ENCODE results near the gene ASIC3. TPM values are rescaled to one million over a fixed set of nuclear protein-coding genes. Genes with fewer than 3 reads are reported as not detected.

The ASIC3 gene
- total and polyA plus RNA-seq, 3 experiments from 2014 or later, result 2.6 to 3.6 TPM; not detected in 1

DNA sequence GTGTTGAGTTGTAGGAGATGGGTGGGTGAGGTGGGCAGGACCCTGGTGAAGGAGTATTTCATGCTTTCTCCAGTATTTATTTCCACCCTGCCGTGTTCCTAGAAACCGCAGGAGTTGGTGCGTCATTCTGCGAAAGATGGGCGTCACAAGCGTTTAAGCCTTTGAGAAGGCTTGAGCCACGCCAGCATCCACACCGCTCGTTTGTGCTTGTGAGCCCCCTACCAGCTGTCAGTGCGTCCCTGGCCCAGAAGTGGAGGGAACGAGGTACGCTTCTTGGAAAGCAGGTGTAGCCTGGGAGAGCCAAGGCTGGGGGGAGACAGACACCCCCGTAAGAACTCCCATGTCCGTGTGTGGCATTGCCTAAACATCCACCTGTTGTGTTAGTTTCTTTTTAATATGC is 43.7 kb downstream of the ASIC3 start:
- H3K27ac ChIP-seq (ENCODE audit: low read depth, low read length), result no peak overlapping the region
- H3K9me3 ChIP-seq (ENCODE audit: low read length), result no peaks in the 10 kb centered on the region
- no peak for DNase-seq
- H3K4me3 Mint-ChIP-seq, result peak overlapping the region in 1 of 7 donors; percentile 3
- ChIA-PET POLR2A (no interaction called here), CTCF (interaction anchor here (0.9 to 1.4 kb wide), 2 partner anchors 19 to 32 kb away, joined by 3 to 5 read pairs; no protein-coding TSS in a partner anchor)
- peaks cover 20% of the 10 kb centered on the region for H3K4me1 ChIP-seq (ENCODE audit: insufficient read depth, low read length)
- H3K36me3 ChIP-seq (ENCODE audit: insufficient read depth, low read length), result no peaks in the 10 kb centered on the region
- peak overlapping the region in 1 of 8 donors; percentile 46 for H3K27ac Mint-ChIP-seq
- H3K9me3 Mint-ChIP-seq, result no peaks in the 10 kb centered on the region
- H3K4me1 Mint-ChIP-seq, result peaks cover 10 to 17% (median 15%) of the 10 kb centered on the region in 3 donors
- H3K27me3 ChIP-seq (ENCODE audit: insufficient read depth, low read length, poor library complexity, severe bottlenecking), result no peaks in the 10 kb centered on the region
- peaks cover 0 to 8% of the 10 kb centered on the region in 2 donors for H3K27me3 Mint-ChIP-seq
- no peaks in the 10 kb centered on the region for H3K36me3 Mint-ChIP-seq
- H3K4me3 ChIP-seq (ENCODE audit: low read length), result no peak overlapping the region

DNA sequence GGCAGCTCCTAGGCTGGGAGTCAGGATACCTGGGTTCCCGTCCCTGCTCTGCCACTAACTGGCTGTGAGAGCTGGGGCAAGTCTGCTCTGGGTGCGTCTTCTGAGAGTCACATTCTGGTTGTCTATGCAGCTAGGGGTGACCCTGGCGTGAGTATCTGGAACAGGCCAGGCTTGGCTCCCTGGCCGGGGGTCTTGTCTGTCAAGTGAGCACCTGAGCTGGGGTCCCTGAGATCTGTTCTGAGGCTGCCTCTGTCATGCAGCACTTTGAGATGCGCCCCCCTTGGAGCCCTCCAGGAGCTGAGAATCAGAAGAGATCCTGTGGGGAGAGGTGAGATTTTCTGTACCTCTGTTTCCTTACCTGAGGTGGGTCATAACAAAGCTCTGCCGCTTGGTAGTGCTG is 45.4 kb downstream of the ASIC3 start:
- Histone ChIP-seq H3K36me3 (ENCODE audit: insufficient read depth, low read length) (no peaks in the 10 kb centered on the region), H3K4me1 (ENCODE audit: insufficient read depth, low read length) (peaks cover 6% of the 10 kb centered on the region), H3K27me3 (ENCODE audit: insufficient read depth, low read length, poor library complexity, severe bottlenecking) (no peaks in the 10 kb centered on the region), H3K4me3 (ENCODE audit: low read length) (no peak overlapping the region), H3K27ac (ENCODE audit: low read depth, low read length) (no peak overlapping the region), H3K9me3 (ENCODE audit: low read length) (no peaks in the 10 kb centered on the region)
- POLR2A ChIA-PET, result no interaction called here
- H3K4me1 Mint-ChIP-seq, result peaks cover 5 to 9% (median 9%) of the 10 kb centered on the region in 3 donors
- peak overlapping the region in 1 of 8 donors; percentile 36 for H3K27ac Mint-ChIP-seq
- H3K27me3 Mint-ChIP-seq, result peaks cover 0 to 1% of the 10 kb centered on the region in 2 donors
- DNase-seq, result no peak
- CTCF ChIA-PET, result interaction anchor here (0.8 to 1.3 kb wide), 5 partner anchors 9 to 77 kb away, joined by 3 to 4 read pairs (median 3); no protein-coding TSS in a partner anchor
- H3K4me3 Mint-ChIP-seq, result no peak overlapping the region
- H3K9me3 Mint-ChIP-seq, result no peaks in the 10 kb centered on the region
- no peaks in the 10 kb centered on the region for H3K36me3 Mint-ChIP-seq

DNA sequence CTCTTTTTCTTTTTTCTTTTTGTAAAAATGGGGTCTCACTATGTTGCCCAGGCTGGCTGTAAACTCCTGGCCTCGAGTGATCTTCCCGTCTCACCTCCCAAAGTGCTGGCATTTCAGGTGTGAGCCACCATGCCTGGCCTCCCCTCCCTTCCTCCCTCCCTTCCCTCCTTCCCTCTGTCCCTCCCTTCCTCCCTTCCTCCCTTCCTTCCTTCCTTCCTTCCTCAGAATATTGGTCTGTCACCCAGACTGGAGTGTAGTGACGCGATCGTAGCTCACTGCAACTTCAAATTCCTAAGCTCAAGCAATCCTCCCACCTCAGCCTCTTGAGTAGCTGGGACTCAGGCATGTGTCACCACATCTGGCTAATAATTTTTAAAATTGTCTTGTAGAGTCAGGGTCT is 46.3 kb downstream of the ASIC3 start:
- CTCF ChIA-PET, result interaction anchor here (0.7 to 1.3 kb wide), 5 partner anchors 10 to 132 kb away, joined by 3 to 4 read pairs (median 3); partner anchors contain the start of gene ABCB8
- no peak overlapping the region for H3K27ac ChIP-seq (ENCODE audit: low read depth, low read length)
- H3K4me1 ChIP-seq (ENCODE audit: insufficient read depth, low read length), result no peaks in the 10 kb centered on the region
- Mint-ChIP-seq H3K27me3 (no peaks in the 10 kb centered on the region), H3K27ac (no peak overlapping the region), H3K4me3 (no peak overlapping the region), H3K9me3 (no peaks in the 10 kb centered on the region), H3K4me1 (peaks cover 0 to 3% (median under 1%) of the 10 kb centered on the region in 3 donors), H3K36me3 (no peaks in the 10 kb centered on the region)
- no peak for DNase-seq
- H3K4me3 ChIP-seq (ENCODE audit: low read length), result no peak overlapping the region
- no peaks in the 10 kb centered on the region for H3K36me3 ChIP-seq (ENCODE audit: insufficient read depth, low read length)
- H3K27me3 ChIP-seq (ENCODE audit: insufficient read depth, low read length, poor library complexity, severe bottlenecking), result no peaks in the 10 kb centered on the region
- POLR2A ChIA-PET, result no interaction called here
- H3K9me3 ChIP-seq (ENCODE audit: low read length), result no peaks in the 10 kb centered on the region

DNA sequence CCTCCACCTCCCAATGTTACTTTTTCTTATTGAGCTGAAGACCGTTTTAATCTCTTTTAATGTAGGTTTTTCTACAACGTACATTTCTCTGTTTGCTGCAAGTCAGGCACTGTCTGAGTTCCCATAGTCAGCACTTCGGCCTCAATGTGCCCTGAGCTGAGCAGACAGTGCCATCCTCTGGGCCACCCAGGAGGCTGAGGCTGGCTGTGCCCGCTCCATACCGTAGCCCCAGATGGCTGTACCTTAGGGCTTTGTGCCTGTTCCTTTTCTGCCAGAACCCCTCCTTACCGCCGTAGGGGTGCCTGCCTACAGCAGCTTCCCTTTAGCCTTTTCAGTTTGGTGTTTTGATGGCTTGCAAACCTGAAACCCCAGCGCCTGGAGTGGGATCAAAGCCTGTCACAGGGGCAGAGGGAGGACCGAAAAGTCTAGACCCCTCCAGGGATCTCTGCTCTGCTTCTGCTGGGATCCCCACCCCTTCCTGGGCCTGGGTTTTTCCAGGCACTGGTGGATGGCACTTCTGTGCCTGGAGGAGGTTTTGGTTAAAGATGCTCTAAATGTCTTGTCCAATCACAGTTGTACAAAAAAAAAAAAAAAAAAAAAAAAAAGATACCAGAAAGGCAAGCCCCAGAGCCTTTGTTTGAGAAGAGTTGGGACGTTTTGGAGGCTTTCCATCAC is 46.9 kb downstream of the ASIC3 start:
- H3K4me1 Mint-ChIP-seq, result peaks cover 0 to 1% (median 0%) of the 10 kb centered on the region in 3 donors
- Histone ChIP-seq H3K4me3 (ENCODE audit: low read length) (no peak overlapping the region), H3K27ac (ENCODE audit: low read depth, low read length) (no peak overlapping the region), H3K36me3 (ENCODE audit: insufficient read depth, low read length) (no peaks in the 10 kb centered on the region), H3K9me3 (ENCODE audit: low read length) (no peaks in the 10 kb centered on the region), H3K4me1 (ENCODE audit: insufficient read depth, low read length) (no peaks in the 10 kb centered on the region), H3K27me3 (ENCODE audit: insufficient read depth, low read length, poor library complexity, severe bottlenecking) (no peaks in the 10 kb centered on the region)
- DNase-seq, result no peak
- no peaks in the 10 kb centered on the region for H3K36me3 Mint-ChIP-seq
- POLR2A ChIA-PET, result interaction anchor here (1.3 kb wide), 1 partner anchor 15 kb away, joined by 3 read pairs; the partner anchor contains the start of gene FASTK
- H3K9me3 Mint-ChIP-seq, result no peaks in the 10 kb centered on the region
- no peak overlapping the region for H3K4me3 Mint-ChIP-seq
- CTCF ChIA-PET, result interaction anchor here (0.7 to 1.3 kb wide), 5 partner anchors 16 to 133 kb away, joined by 3 to 4 read pairs (median 3); partner anchors contain the start of gene ABCB8
- H3K27ac Mint-ChIP-seq, result no peak overlapping the region
- no peaks in the 10 kb centered on the region for H3K27me3 Mint-ChIP-seq

DNA sequence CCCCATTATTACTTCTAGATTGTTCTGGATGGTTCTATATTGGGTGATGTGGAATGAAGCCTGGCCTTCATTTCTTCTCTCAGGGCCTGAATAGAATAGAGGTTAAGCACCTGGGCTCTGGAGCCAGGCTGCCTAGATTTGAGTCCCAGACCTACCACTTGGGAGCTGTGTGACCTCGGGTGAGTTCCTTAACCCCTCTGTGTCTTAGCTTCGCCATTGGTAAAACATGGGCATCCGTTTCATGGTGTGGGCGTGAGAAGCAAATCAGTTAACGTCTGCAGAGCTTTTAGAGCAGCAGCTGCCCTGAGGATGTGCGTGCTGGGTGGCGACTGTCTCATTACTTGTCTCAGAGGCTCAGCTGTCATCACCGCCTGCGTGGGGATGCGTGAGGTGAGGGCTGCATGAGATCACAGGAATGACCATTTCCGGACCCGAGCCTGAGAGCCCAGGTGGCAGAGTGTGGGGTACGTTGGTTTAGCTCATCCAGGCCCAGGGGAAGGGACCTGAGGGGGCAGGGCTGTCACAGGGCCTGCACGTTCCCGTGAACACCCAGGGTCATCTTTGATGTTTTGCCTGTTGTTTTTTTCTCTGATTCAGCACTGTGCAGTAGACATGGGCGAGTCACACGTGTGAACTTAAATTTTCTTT is 47.6 kb downstream of the ASIC3 start:
- CTCF ChIA-PET, result interaction anchor here (0.7 to 1.3 kb wide), 3 partner anchors 15 to 133 kb away, joined by 3 read pairs; no protein-coding TSS in a partner anchor
- Histone ChIP-seq H3K27me3 (ENCODE audit: insufficient read depth, low read length, poor library complexity, severe bottlenecking) (no peaks in the 10 kb centered on the region), H3K9me3 (ENCODE audit: low read length) (no peaks in the 10 kb centered on the region), H3K27ac (ENCODE audit: low read depth, low read length) (no peak overlapping the region), H3K4me1 (ENCODE audit: insufficient read depth, low read length) (no peaks in the 10 kb centered on the region), H3K4me3 (ENCODE audit: low read length) (no peak overlapping the region), H3K36me3 (ENCODE audit: insufficient read depth, low read length) (no peaks in the 10 kb centered on the region)
- Mint-ChIP-seq H3K36me3 (no peaks in the 10 kb centered on the region), H3K27ac (peak overlapping the region in 1 of 8 donors; percentile 43), H3K9me3 (no peaks in the 10 kb centered on the region), H3K27me3 (no peaks in the 10 kb centered on the region), H3K4me3 (no peak overlapping the region), H3K4me1 (peaks cover 0 to 1% (median 0%) of the 10 kb centered on the region in 3 donors)
- POLR2A ChIA-PET, result interaction anchor here (1.3 kb wide), 1 partner anchor 16 kb away, joined by 3 read pairs; the partner anchor contains the start of gene FASTK
- no peak for DNase-seq

DNA sequence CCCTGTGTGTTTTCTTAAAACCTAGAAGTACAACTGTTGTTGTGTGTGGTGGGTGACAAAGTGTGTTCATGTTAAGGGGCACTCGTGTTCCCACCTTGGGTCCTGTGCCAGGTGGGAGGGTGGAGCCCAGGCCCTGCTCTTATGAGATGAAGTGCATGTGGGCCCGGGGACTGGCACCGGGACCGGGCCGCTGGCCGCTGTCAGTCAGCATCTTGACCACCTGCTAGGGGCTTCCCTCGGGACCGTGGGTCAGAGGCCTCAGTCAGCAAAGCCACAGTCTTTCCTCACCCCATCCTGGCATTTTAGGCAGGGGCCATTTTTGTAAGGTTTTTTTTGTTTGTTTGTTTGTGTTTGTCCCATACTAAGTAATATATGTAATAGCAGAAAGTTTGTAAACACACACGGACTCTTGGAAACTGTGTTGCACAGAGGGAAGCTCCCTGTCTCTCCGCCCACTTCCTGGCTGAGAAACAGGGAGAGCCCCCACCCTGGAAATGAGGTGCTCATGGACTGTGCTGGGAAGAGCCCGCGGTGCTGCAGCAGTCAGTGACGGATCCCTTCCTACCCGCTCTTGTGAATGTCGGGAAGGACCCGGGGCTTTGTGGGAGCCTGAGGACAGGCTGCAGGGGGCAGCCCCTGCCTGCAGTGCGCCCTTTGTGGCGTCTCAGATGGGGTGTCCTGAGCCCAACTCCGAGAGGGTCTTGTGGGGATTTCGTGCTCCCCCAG is 51.3 kb downstream of the ASIC3 start:
- no peaks in the 10 kb centered on the region for H3K9me3 ChIP-seq (ENCODE audit: low read length)
- CTCF ChIA-PET, result interaction anchor here (1.5 kb wide), 1 partner anchor 12 kb away, joined by 3 read pairs; no protein-coding TSS in a partner anchor
- H3K36me3 Mint-ChIP-seq, result peaks cover 0 to 4% (median 0%) of the 10 kb centered on the region in 3 donors
- H3K27me3 Mint-ChIP-seq, result no peaks in the 10 kb centered on the region
- H3K27ac Mint-ChIP-seq, result no peak overlapping the region
- DNase-seq, result peak in 1 of 5 donors; percentile 43
- H3K27me3 ChIP-seq (ENCODE audit: insufficient read depth, low read length, poor library complexity, severe bottlenecking), result no peaks in the 10 kb centered on the region
- no peaks in the 10 kb centered on the region for H3K4me1 Mint-ChIP-seq
- no peak overlapping the region for H3K4me3 ChIP-seq (ENCODE audit: low read length)
- H3K9me3 Mint-ChIP-seq, result no peaks in the 10 kb centered on the region
- no peaks in the 10 kb centered on the region for H3K4me1 ChIP-seq (ENCODE audit: insufficient read depth, low read length)
- H3K36me3 ChIP-seq (ENCODE audit: insufficient read depth, low read length), result no peaks in the 10 kb centered on the region
- H3K4me3 Mint-ChIP-seq, result no peak overlapping the region
- H3K27ac ChIP-seq (ENCODE audit: low read depth, low read length), result no peak overlapping the region
- POLR2A ChIA-PET, result no interaction called here

DNA sequence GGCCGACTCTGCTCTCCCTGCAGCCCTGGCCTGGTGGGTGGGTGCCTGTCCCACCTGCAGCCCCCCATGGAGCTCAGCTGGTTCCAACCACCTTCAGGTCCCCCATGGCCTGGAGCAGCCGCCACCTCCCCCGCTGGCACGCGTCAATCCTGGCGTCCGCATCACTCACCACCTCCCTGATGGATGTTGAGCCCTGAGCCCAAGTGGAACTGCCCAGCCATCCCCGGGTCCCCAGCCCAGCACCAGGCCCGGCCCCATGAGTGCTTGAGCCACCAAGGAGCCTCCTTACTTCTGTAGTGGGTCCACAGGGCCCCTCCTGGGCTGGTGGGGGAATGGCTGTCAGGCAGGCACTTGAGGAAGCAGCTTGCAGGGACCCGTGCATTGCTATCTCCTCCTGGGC is 52.6 kb downstream of the ASIC3 start:
- no peaks in the 10 kb centered on the region for H3K4me1 Mint-ChIP-seq
- no peaks in the 10 kb centered on the region for H3K27me3 Mint-ChIP-seq
- Histone ChIP-seq H3K4me1 (ENCODE audit: insufficient read depth, low read length) (no peaks in the 10 kb centered on the region), H3K27me3 (ENCODE audit: insufficient read depth, low read length, poor library complexity, severe bottlenecking) (no peaks in the 10 kb centered on the region), H3K27ac (ENCODE audit: low read depth, low read length) (no peak overlapping the region), H3K4me3 (ENCODE audit: low read length) (no peak overlapping the region), H3K9me3 (ENCODE audit: low read length) (no peaks in the 10 kb centered on the region), H3K36me3 (ENCODE audit: insufficient read depth, low read length) (no peaks in the 10 kb centered on the region)
- peaks cover 0 to 4% (median 0%) of the 10 kb centered on the region in 3 donors for H3K36me3 Mint-ChIP-seq
- CTCF ChIA-PET, result interaction anchor here (1.5 kb wide), 1 partner anchor 14 kb away, joined by 3 read pairs; no protein-coding TSS in a partner anchor
- H3K27ac Mint-ChIP-seq, result no peak overlapping the region
- no peak overlapping the region for H3K4me3 Mint-ChIP-seq
- no peaks in the 10 kb centered on the region for H3K9me3 Mint-ChIP-seq
- POLR2A ChIA-PET, result no interaction called here
- peak in 1 of 5 donors; percentile 42 for DNase-seq

All from CD8-positive, alpha-beta memory T cell (primary cell).